Naive thymus-derived CD4-positive, alpha-beta T cell (primary cell): ENCODE results near the gene FAM161B. TPM values are rescaled to one million over a fixed set of nuclear protein-coding genes. Genes with fewer than 3 reads are reported as not detected.

Experiments
- polyA plus RNA-seq, 2 donors: library from polyadenylated mRNA; unstranded; fragments of 300-500 nt; fragmentation: Illumina TruSeq; gene quantifications; one replicate each; pipeline ENCODE4 v1.2.3, GENCODE V29; 2021
- total RNA-seq, 6 experiments: library from RNA in 5 of 6; stranded (reverse) in 5 of 6; gene quantifications; 1 replicate in 5 of 6; 2 replicates in 1 of 6; pipeline ENCODE4 v1.2.3 and lab custom pipeline; 2021 to 2026

The FAM161B gene
- total and polyA plus RNA-seq, 7 experiments from 2014 or later, result 1.7 to 6.6 (median 3.7) TPM

Other genes starting within 250 kb of the FAM161B start
- gene PNMA1, start 235.7 kb downstream of the FAM161B start, total RNA-seq, result 10 to 100 TPM; 21.6 to 40.4 (median 37.1) TPM
- gene PNMA1, start 235.7 kb downstream of the FAM161B start, polyA plus RNA-seq, result 10 to 100 TPM; 43.5 to 44.0 TPM
- 1 to 10 TPM; 1.2 to 7.9 (median 1.8) TPM for gene PTGR2, start 98.3 kb downstream of the FAM161B start, total RNA-seq
- gene PTGR2, start 98.3 kb downstream of the FAM161B start, polyA plus RNA-seq, result 1 to 10 TPM; 3.4 to 6.5 TPM
- gene ZNF410, start 63.2 kb downstream of the FAM161B start, total RNA-seq, result 10 to 100 TPM; 44.8 to 79.7 (median 51.1) TPM
- 10 to 100 TPM; 66.3 to 69.8 TPM for gene ZNF410, start 63.2 kb downstream of the FAM161B start, polyA plus RNA-seq
- 10 to 100 TPM; 22.8 to 47.3 (median 36.4) TPM for gene COQ6, start 208 bp upstream of the FAM161B start, total RNA-seq
- 10 to 100 TPM; 13.4 to 22.9 TPM for gene COQ6, start 208 bp upstream of the FAM161B start, polyA plus RNA-seq
- gene ENTPD5, start 69.2 kb upstream of the FAM161B start, total RNA-seq, result 10 to 100 TPM in 3 of 5 experiments, 1 to 10 TPM in 2; 8.6 to 17.1 (median 11.2) TPM
- 1 to 10 TPM; 4.2 to 4.8 TPM for gene ENTPD5, start 69.2 kb upstream of the FAM161B start, polyA plus RNA-seq
- 1 to 10 TPM in 4 of 5 experiments, under 1 TPM in 1; 0.80 to 4.0 (median 2.6) TPM for gene BBOF1, start 69.3 kb upstream of the FAM161B start, total RNA-seq
- 1 to 10 TPM; 3.2 to 4.8 TPM for gene BBOF1, start 69.3 kb upstream of the FAM161B start, polyA plus RNA-seq
- 10 to 100 TPM in 4 of 5 experiments, 1 to 10 TPM in 1; 8.9 to 23.7 (median 19.2) TPM for gene ALDH6A1, start 134.4 kb upstream of the FAM161B start, total RNA-seq
- gene ALDH6A1, start 134.4 kb upstream of the FAM161B start, polyA plus RNA-seq, result 10 to 100 TPM; 28.2 to 39.9 TPM
- 10 to 100 TPM in 1 of 5 experiments, 1 to 10 TPM in 4; 6.6 to 16.3 (median 9.4) TPM for gene LIN52, start 134.9 kb upstream of the FAM161B start, total RNA-seq
- 10 to 100 TPM; 12.4 to 13.8 TPM for gene LIN52, start 134.9 kb upstream of the FAM161B start, polyA plus RNA-seq